LNCAP (cell line): ENCODE data around the gene TYW1B.
"Not testable (repeated sequence)": the region's sequence is repeated elsewhere in the genome, so short reads cannot be mapped to it uniquely, and the experiment has no call there.

Experiments
- TF ChIP-seq, protein P1 (sequence below): fragments of 450-650 bp; IDR thresholded peaks from 2 replicates; pipeline ENCODE4 v1.5.1; 2017; ENCODE audit warnings: mild to moderate bottlenecking

The TYW1B gene, protein sequence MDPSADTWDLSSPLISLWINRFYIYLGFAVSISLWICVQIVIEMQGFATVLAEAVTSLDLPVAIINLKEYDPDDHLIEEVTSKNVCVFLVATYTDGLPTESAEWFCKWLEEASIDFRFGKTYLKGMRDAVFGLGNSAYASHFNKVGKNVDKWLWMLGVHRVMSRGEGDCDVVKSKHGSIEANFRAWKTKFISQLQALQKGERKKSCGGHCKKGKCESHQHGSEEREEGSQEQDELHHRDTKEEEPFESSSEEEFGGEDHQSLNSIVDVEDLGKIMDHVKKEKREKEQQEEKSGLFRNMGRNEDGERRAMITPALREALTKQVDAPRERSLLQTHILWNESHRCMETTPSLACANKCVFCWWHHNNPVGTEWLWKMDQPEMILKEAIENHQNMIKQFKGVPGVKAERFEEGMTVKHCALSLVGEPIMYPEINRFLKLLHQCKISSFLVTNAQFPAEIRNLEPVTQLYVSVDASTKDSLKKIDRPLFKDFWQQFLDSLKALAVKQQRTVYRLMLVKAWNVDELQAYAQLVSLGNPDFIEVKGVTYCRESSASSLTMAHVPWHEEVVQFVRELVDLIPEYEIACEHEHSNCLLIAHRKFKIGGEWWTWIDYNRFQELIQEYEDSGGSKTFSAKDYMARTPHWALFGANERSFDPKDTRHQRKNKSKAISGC

DNA sequence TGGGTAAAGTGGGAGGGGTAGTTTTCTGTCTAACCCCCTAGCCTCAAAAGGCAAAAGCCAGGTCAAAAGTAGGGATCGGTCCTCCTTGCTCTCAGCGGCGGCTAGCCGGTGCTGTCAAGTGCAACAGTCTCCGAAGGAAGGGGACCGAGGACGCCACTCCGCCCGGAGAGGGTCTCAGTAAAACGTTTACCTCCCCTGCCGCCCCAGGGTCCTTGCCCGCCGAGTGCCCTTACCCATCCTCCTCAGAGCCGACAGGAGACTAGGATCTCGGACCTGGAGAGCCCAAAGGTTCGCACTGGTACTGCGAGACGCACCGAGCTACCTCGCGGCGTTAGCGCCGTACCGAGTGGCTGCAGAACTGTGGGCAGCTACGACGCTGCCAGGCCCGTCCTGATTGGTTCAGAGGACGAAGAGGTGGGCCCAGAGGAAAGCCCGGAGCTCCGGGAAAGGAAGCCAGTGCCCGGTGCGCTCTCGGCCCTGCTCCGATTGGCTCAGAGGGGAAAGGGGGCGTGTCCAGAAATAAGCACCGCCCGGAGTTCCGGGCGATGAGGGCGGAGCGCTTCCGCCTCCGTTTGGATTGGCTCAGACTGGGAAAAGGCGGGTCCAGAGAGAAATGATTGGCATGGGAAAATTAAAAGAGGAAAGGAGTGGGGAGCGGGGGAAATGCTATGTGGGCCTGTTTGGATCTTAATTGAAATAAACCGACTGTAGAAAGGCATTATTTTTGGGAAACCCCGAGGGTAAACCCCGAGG is at the start of gene TYW1B:
TYW1B (minus strand) TSS at position 362 of the 753 bp plus-strand sequence; CDS start at position 237, 125 bp downstream.
- TF ChIP-seq, protein P1, sequence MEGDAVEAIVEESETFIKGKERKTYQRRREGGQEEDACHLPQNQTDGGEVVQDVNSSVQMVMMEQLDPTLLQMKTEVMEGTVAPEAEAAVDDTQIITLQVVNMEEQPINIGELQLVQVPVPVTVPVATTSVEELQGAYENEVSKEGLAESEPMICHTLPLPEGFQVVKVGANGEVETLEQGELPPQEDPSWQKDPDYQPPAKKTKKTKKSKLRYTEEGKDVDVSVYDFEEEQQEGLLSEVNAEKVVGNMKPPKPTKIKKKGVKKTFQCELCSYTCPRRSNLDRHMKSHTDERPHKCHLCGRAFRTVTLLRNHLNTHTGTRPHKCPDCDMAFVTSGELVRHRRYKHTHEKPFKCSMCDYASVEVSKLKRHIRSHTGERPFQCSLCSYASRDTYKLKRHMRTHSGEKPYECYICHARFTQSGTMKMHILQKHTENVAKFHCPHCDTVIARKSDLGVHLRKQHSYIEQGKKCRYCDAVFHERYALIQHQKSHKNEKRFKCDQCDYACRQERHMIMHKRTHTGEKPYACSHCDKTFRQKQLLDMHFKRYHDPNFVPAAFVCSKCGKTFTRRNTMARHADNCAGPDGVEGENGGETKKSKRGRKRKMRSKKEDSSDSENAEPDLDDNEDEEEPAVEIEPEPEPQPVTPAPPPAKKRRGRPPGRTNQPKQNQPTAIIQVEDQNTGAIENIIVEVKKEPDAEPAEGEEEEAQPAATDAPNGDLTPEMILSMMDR = not testable (repeated sequence)

DNA sequence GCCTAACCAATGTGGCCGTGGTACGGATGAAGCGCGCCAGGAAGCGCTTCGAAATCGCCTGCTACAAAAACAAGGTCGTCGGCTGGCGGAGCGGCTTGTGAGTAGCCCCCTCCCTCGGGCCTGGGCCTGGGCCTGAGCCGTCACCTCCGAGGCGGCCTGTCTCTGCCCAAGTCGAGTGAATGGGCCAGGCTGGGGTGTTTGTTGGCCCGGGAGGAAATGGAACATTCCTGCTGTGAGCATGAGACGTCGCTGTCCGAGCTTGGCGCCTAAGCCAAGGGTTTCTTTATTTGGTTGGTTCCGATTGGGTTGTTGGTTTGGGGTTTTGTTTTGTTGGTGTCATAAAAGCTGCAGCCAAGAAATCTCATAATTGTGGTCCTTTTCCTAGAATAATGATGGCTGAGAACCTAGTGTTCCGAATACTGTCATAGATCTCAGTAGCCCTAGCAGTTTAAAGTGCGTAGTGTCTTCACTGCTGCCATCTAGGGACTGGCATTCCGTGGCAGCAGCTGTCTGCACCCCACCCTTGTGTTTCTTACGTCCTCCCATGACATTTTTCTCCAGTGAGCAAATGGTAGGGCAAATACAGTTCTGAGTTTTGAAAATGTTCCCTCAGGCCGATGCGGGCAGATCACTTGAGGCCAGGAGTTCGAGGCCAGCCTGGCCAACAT is 1.8 kb upstream of the TYW1B start:
- TF ChIP-seq, protein P1 = peak; percentile 56

DNA sequence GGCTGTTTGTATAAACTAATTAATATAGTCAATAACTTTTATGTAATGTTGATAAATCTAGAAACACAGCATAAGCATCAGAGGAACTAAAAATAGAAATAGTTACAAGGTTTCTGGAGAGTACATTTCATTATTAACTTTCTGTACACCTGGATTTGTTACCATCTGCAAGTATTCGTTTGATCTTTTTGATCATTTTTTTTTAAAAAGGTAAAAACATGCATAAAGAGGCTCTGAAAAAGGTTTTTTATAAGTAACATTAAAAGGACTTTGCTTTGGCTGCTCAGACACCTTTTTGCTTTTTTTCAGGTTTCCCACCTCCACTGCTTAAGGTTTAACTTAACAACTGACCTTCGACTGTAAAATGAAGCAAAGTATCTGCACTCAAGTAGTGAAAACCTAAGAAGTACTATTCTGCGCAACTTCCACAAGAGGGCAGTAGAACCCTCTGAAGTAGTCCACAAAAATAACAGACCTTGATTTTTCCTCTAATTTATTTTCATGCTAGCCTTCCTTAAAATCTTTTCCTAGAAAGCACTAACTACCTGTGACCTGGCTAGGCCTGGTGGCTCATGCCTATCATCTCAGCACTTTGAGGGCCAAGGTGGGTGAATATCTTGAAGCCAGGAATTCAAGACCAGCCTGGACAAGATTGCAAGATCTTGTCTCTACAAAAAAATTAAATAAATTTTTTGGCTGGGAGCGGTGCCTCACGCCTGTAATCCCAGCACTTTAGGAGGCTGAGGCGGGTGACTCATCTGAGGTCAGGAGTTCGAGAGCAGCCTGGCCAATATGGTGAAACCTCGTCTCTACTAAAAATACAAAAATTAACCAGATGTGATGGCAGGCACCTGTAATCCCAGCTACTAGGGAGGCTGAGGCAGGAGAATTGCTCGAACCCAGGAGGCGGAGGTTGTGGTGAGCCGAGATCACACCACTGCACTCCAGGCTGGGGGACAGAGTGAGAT is 4.0 kb downstream of the TYW1B start:
- TF ChIP-seq, protein P1 = 0 out of 2 replicates have a peak, but pooled peaks have one; percentile 12

DNA sequence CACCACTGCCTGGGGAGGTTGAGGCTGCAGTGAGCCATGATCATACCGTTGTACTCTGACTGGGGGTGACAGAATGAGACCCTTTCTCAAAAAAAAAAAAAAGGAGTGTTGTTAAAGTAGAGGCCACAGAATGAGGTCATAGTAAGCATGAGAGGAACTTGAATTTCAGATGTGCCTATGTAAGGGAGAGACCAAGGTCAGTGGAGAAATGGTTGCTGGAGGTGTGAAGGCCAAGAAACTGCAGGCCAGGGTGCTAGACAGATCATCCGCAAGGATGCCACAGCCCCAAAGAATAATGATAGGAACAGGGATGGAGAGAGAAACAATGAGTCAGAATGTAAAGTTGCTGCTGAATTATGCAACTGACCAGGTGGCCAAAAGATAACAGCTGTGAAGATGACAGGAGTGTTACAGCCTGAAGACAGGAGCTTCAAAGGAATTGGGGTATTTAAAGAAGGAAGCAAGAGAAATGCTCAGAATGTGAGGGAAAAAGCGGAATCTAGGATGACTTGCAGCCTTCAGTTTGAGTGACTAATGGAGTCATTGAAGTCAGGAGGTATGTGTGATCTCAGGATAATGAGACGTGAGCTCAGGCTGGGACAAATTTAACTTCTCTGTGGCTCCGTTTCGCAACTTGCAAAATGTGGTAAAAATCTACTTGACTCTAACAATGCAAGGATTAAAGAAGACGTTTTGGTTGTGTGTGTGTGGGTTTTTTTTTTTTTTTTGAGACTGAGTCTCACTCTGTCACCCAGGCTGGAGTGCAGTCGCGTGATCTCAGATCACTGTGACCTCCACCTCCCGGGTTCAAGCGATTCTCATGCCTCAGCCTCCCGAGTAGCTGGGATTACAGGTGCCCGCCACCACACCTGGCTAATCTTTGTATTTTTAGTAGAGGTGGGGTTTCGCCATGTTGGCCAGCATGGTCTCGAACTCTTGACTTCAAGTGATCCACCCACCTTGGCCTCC is 22.2 kb downstream of the TYW1B start:
- TF ChIP-seq, protein P1 = no peak

DNA sequence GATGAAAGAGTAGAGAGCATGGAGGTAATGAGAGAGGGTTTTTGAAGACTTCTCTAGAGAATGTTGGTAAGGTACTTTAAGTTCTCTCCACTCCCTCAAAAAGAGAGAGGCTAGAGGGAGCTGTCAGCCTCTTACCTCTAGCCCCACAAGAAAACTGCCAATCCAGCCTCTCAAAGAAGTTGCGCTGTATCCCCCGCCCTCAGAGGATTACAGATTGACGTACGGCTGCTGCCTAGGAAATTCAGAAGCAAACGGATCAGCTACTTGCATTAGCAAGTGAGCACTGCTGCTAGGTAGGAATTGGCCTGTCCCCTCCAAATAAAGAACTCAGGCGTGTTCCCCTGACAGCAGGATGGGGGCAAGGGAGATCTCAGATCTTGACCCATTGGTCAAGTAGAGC is 34.2 kb downstream of the TYW1B start:
- TF ChIP-seq, protein P1 = no peak
